ENCODE data around the gene FHDC1.

FHDC1 gene

GRCh38 chr4:152949930-152950329 is 13.8 kb downstream of the FHDC1 start:
- DNase-seq (ENCODE audit: low spot score): no peak
- TF ChIP-seq, protein P1, sequence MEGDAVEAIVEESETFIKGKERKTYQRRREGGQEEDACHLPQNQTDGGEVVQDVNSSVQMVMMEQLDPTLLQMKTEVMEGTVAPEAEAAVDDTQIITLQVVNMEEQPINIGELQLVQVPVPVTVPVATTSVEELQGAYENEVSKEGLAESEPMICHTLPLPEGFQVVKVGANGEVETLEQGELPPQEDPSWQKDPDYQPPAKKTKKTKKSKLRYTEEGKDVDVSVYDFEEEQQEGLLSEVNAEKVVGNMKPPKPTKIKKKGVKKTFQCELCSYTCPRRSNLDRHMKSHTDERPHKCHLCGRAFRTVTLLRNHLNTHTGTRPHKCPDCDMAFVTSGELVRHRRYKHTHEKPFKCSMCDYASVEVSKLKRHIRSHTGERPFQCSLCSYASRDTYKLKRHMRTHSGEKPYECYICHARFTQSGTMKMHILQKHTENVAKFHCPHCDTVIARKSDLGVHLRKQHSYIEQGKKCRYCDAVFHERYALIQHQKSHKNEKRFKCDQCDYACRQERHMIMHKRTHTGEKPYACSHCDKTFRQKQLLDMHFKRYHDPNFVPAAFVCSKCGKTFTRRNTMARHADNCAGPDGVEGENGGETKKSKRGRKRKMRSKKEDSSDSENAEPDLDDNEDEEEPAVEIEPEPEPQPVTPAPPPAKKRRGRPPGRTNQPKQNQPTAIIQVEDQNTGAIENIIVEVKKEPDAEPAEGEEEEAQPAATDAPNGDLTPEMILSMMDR (IDR thresholded peaks at IDR 0.05; ENCODE audit: extremely low read depth, missing control alignments): no peak

- DNase-seq (ENCODE audit: low spot score): no peak
- TF ChIP-seq, protein P1 (IDR thresholded peaks at IDR 0.05; ENCODE audit: extremely low read depth, missing control alignments): no peak
Observed at GRCh38 chr4:152950402-152951274, 14.5 kb downstream of the FHDC1 start.

DNA sequence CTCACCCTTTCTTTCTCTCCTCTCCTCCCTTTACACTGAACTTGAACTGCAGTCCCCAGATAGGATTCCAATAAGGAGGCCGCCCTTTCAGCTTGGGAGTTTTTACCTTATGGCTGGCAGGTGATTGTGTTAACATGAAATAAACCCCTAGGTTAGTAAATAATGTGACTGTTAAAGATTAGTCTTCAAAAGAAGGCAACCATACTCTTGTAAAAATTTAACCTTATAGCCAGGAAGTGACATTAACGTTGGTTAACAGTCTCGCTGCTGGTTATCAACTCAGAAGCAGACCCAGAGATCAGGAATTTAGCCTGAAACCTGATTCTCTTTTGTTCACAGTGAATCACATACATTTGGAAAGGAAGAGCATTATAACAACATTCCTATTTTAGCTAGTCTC is 15.2 kb downstream of the FHDC1 start:
- DNase-seq (ENCODE audit: low spot score): no peak
- TF ChIP-seq, protein P1 (IDR thresholded peaks at IDR 0.05; ENCODE audit: extremely low read depth, missing control alignments): no peak

DNA sequence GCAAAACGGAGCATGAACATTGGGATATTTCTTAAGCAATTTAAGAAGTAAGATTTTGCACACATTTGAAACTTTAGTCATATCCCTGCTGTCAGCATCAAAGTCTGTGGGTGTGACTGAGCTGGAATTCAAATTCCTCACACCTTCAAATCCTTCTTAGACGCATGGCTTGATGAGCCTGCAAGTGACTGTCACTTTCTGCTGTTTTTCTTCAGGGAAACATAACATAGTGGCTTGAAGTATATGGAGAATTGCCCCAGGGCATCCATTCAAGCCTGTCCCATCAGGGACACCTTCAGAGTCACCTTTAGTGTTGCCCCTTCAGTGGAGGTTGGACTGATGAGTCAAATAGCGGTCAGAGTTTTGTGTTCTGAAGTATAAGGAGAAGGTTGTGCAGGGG is 17.4 kb downstream of the FHDC1 start:
- TF ChIP-seq, protein P1 (IDR thresholded peaks at IDR 0.05; ENCODE audit: extremely low read depth, missing control alignments): no peak
- DNase-seq (ENCODE audit: low spot score): no peak

- TF ChIP-seq, protein P1 (IDR thresholded peaks at IDR 0.05; ENCODE audit: extremely low read depth, missing control alignments): no peak
- no peak for DNase-seq (ENCODE audit: low spot score)
Observed at GRCh38 chr4:152954741-152955140, 18.6 kb downstream of the FHDC1 start.

DNA sequence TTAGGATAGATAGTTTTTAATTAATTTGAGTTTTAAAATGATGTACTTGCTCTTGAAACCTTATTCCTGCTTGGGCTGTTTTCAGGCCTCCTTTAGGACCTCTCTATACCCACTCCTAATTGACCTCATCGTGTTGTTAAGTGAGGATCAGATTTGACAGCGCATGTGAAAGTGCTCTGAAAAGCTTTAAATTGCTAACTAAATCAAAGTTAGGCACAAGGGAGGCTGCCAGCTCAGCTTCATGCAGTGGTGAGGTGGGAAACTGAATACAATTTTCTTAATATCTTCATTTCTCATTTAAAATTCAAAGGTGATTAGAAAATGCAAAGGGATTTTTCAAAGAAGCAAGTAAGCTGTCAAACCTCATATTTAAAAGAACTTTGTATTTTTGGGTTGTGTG is 20.0 kb downstream of the FHDC1 start:
- TF ChIP-seq, protein P1 (IDR thresholded peaks at IDR 0.05; ENCODE audit: extremely low read depth, missing control alignments): no peak
- DNase-seq (ENCODE audit: low spot score): no peak

DNA sequence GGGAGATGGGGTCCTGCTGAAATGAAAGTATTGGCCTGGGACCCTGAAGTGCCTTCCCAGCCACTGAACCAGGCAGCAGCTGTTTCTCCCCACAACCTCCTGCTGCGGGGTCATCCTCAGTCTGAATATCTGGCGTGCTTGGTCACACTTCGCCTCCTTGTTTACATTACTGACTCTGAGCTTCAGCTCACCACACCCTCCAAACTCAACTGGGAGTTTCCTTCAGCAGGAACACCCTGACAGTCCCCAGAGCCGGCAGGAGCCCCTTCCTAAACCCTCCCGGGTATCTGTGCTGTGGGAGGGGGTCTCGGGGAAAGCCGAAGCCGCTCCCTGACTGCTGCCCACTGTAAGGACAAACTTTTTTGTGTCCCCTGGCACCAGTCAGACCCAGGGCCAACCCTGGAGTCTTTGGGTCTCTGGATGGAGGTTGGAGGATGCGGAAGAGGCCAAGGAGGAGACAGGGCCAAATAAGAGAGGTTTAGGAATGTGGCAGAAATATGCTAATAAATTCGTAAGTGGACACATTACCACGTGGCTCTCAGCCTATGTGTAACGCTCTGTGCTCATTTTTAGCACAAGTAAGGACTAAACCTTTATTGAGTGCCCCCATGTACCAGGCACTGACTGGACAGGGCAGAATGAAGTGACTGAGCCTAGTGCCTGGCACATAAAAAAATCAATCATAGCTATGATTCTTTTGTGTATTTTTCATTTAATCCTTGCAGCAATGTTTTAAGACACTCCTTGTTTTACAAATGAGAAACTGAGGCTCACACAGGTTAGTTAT is 20.7 kb downstream of the FHDC1 start:
- no peak for DNase-seq (ENCODE audit: low spot score)
- TF ChIP-seq, protein P1 (IDR thresholded peaks at IDR 0.05; ENCODE audit: extremely low read depth, missing control alignments): no peak

All from GM20000 (cell line).